NB4 (cell line): ENCODE data around the gene TMEM239.

Source experiments
- DNase-seq: peaks from one replicate; pipeline ENCODE4 v3.0.0; 2010; ENCODE audit warnings: low read depth
- H3K4me3 ChIP-seq: one replicate; pipeline ENCODE4 v1.5.1; 2011; ENCODE audit warnings: mild to moderate bottlenecking, low read depth, low read length, moderate library complexity
- CTCF ChIP-seq: IDR thresholded peaks from one replicate; pipeline ENCODE4 v1.5.1; 2012; ENCODE audit warnings: low read depth, low read length
- MAX ChIP-seq: IDR thresholded peaks from 2 replicates; pipeline ENCODE4 v1.6.1; 2011; ENCODE audit warnings: low read depth, low read length
- MYC ChIP-seq: IDR thresholded peaks from 2 replicates; pipeline ENCODE4 v1.6.1; 2011; ENCODE audit warnings: low read depth, low read length
- POLR2A ChIP-seq: IDR thresholded peaks from 2 replicates; pipeline ENCODE4 v1.6.1; 2011; ENCODE audit warnings: mild to moderate bottlenecking; ENCODE audit not compliant: insufficient read length; ENCODE audit errors: extremely low read depth

TMEM239 gene

GRCh38 chr20:2833761-2834160, 17.6 kb downstream of the TMEM239 start:
- no peak for TF ChIP-seq CTCF
- no peak for TF ChIP-seq MAX
- no peak for TF ChIP-seq POLR2A
- TF ChIP-seq MYC: no peak
- H3K4me3 ChIP-seq: no peak overlapping the region
- no peak for DNase-seq

GRCh38 chr20:2834401-2835110, 18.4 kb downstream of the TMEM239 start:
- no peak for DNase-seq
- no peak overlapping the region for H3K4me3 ChIP-seq
- TF ChIP-seq POLR2A (no peak), CTCF (no peak), MYC (no peak), MAX (no peak)

- no peak for DNase-seq
- TF ChIP-seq MAX: no peak
- TF ChIP-seq POLR2A: no peak
- no peak for TF ChIP-seq MYC
- TF ChIP-seq CTCF: no peak
- H3K4me3 ChIP-seq: no peak overlapping the region
These were observed 19.2 kb downstream of the TMEM239 start for GRCh38 chr20:2835331-2835796.

- DNase-seq: no peak
- no peak overlapping the region for H3K4me3 ChIP-seq
- no peak for TF ChIP-seq MYC
These were observed 19.9 kb downstream of the TMEM239 start for GRCh38 chr20:2836035-2836434.

- TF ChIP-seq MYC (no peak), CTCF (no peak), POLR2A (no peak), MAX (no peak)
- DNase-seq: no peak
- no peak overlapping the region for H3K4me3 ChIP-seq
These were observed 21.2 kb downstream of the TMEM239 start for GRCh38 chr20:2837221-2837960.

GRCh38 chr20:2838170-2838797, 22.1 kb downstream of the TMEM239 start:
- no peak for DNase-seq
- TF ChIP-seq CTCF: no peak
- TF ChIP-seq MYC: no peak
- no peak for TF ChIP-seq POLR2A
- no peak for TF ChIP-seq MAX
- no peak overlapping the region for H3K4me3 ChIP-seq
